Measurements from ENCODE around the gene C1QTNF1.
"Not testable (repeated sequence)": the region's sequence is repeated elsewhere in the genome, so short reads cannot be mapped to it uniquely, and the experiment has no call there.

The C1QTNF1 gene

DNA sequence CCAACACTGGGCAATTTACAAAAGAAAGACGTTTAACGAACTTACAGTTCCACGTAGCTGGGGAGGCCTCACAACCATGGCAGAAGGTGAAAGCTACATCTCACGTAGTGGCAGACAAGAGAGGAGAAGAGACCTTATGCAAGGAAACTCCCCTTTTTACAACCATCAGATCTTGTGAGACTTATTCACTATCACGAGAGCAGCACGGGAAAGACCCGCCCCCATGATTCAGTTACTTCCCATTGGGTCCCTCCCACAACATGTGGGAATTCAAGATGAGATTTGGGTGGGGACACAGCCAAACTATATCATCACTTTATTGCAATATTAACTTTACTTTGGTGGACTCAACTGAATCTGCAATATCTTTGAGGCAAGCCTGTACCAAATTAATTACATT, 38.7 kb downstream of the C1QTNF1 start:
- no peak for DNase-seq

DNA sequence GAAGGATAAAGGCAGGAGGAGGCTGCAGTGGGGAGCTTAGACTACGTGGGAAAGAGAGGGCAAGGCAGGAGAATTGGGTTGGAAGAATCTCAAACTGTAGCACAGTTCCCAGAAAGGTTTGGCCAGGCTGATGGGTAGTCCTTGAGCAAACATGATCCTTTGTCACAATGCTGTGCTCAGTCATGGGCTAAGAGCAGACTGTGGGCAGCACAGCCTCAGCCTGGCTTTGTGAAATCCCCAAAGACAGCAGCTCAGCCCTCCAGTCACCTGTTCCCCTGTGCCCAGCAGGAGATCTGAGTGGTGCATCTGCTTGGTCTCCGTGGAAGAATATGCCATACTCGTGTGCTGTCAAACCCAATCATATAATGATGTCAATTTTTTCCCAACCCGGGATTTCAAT, 40.1 kb downstream of the C1QTNF1 start:
- no peak for DNase-seq

DNA sequence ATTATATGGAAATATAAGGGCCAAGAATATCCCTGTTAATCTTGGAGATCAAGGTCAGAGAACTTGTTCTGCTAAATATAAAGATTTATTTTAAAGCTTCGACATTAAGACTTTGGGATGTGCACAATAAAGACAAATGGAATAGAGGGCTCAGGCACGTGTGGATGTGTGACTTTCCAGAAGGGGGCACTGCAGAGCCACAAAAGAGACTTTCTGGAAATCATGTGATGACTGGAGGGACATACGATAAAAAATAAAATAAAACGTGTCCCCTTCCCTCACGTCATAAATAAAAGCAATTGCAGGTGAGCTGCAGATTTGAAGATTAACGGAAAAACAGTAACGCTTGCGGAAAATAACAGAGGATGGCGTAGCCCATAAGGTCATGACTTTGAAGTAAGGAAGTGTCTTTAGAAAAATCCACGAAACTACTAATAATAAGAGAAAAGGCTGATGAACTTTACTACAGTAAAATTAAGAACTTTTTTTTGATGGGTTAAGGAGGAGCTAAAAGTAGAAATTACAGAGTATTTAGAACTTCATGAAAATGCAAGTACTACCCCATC, 41.2 kb downstream of the C1QTNF1 start:
- DNase-seq: peak; percentile 50 to 70

DNA sequence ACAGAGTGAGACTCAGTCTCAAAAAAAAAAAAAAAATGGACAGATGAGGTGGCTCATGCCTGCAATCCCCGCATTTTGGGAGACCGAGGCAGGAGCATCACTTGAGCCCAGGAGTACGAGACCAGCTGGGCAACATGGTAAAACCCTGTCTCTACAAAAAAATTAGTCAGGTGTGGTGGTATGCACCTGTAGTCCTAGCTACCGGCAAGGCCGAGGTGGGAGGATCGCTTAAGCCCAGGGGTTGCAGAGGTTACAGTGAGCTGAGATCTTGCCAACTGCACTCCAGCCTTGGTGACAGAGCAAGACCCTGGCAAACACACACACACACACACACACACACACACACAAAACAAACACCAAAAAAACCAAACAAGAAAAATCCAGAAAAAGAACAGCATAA, 43.0 kb downstream of the C1QTNF1 start:
- no peak for DNase-seq

DNA sequence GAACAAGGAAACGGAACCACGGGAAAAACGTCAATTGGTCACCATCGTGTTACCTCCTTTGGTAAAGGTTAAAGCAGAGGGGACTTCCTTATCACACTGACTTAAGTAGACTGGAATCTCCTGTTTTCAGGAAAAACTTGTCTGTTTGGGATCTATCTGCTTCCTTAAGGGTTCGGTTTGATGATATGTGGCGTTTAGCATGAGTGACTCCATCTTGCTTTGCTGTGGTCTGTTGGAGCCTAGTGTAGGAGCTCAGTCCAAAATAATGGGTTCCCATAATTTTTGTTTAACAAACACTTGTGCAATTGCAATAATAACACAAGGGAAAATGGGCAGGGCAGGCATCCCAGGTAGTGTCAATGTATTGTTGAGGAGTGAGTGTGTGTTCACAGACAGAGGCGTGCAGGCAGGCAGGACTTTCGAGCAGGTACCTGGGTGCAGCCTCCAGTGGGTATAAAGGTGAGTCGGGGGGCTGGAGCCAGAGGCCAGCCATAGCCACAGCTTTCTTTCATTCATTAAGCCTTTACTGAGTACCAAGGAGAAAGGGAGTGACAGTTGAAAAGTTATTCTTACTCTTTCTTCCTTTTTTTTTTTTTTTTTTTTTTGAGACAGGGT, 46.4 kb downstream of the C1QTNF1 start:
- no peak for DNase-seq

DNA sequence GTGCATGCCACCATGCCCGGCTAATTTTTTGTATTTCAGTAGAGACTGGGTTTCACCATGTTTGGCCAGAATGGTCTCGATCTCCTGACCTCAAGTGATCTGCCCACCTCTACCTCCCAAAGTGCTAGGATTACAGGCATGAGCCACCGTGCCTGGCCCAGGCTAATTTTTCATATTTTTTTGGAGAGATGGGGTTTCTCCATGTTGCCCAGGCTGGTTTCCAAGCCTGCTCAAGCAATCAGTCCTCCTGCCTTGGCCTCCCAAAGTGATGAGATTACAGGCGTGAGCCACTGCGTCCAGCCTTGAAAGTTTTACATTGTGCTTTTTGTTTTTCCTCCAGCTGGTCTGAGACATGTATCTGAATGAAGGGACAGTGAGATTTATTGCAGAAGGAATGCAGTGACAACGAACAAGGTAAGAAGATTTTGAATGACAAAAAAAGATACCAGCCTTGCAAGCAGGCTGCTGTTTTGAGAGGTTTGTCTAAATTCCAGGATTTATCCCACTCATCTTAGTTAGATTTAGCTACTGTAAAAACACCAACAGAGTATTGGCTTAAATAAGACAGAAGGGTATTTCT, 47.3 kb downstream of the C1QTNF1 start:
- no peak for DNase-seq

DNA sequence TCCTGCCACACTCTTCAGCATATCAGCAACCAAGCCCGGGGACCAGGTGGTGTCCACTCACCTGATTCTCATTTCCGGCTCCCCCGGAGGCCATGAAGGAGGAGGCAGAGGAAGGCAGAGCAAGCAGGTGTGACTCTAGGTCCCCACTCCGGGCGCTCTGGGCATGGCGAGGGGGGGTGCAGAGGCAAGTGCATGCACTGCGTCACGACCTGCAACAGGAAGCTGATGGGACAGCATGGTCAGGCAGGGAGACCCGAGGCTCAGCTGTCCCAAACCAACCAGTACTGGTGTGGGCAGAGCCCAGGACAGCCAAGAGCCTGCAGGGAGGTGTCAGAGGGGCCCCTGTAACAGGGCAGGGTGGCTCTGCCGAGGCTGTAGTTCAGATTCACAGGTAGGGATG, 48.6 kb downstream of the C1QTNF1 start:
- no peak for DNase-seq

DNA sequence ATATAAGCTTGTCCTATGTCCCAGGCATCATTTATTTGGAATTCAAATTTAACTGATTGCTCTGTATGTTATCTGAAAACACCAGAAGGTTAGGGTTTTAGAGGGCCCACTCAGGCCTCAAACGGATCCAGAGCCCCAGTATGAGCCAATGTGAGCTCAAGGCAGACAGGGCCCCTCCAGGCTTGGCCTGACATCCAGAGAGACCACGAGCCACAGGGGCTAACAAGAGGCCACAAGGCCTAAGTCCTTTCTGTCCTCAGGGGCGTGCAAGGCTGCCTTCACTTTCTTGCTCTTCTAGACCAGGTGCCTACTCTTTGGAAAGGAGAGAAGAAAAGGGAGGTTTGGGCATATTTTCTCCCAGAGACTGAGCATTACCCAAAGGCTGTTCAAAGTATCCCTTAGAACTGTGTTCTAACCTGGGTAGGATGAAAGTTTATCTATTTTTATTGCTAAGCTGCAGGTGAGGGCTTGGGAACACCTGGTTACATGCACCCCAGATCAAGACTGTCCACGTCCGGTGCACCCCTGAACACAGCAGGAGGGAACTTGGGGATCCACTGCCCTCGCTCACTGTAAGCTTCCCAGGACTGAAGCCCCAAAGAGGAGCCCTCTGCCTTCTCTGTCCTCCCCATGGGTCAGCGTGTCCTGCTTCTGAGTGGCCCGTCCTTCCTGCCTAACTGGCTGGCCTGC, 49.2 kb downstream of the C1QTNF1 start:
- no peak for DNase-seq

DNA sequence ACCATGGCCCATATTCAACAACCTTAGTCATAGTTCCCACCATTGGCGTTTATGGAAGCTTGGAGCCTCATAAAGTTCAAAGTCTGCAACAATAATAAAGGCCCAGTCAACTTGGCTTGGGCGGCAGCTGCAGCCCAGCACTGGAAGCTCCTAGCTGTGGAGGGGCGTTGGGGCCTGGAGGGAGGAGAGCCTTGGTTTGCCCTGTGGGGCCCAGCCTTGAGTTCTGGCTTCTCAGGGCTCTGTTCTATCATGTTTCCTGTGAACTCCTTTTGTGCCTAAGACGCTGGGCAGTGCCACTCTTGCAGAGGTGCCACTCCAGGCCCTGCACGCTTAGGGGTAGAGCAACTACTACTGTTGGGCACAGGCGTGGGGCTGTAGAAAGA, 49.7 kb downstream of the C1QTNF1 start:
- DNase-seq: no peak

DNA sequence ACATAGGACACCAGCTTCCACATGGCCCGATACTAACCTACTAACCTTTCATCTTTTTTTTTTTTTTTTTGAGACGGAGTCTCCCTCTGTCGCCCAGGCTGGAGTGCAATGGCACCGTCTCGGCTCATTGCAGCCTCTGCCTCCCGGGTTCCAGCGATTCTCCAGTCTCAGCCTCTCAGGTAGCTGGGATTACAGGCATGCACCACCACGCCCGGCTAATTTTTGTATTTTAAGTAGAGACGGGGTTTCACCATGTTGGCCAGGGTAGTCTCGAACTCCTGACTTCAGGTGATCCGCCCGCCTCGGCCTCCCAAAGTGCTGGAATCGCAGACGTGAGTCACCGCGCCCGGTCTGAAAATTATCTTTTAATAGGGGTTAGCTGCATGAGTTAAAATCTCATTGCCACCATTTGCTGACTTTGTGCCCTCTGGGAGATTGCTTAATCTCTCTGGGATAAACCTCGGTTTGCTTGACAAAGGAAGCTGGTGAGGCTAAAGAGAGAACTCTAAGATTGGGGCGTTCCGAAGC, 50.2 kb downstream of the C1QTNF1 start:
- DNase-seq: not testable (repeated sequence)

DNA sequence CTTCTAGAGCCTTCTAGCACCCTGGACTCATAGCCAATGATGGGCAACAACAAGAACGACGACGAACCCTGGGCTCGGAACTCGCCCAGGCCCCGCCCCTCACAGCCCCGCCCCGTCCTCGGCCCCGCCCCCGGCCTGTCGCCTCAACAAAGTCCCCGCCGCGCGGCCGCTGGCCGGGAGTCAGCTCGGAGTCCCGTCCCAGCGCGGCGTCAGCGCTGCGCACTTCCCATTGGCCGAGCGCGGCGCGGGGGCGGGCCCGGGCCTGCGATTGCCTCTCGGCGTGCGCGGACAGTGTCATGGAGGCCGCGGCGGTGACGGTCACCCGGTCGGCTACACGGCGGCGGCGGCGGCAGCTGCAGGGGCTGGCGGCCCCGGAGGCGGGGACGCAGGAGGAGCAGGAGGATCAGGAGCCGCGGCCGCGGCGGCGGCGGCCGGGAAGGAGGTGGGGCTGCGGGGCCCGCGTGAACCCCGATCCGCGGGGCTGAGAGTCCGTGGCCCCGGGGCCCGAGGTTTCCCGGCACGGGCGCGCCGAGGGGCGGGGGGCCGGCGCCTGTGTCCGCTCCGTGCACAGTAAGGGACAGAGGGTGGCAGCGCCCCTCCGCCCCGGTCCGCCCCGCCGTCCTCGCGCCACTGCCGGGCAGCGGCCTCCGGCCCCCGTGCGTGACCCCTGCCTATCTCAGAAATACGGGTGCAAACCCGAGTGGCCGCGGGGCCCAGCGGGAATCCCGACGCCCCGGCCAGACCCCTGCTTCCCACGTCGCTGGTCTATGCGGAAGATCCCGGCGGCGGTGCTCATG, 50.9 kb downstream of the C1QTNF1 start, which contains the start of gene ENGASE:
TSS of gene ENGASE (plus strand) at position 176 of the 797 bp plus-strand sequence. CDS start at position 297, 121 bp downstream.
- peak; percentile 85 to 88 for DNase-seq

DNA sequence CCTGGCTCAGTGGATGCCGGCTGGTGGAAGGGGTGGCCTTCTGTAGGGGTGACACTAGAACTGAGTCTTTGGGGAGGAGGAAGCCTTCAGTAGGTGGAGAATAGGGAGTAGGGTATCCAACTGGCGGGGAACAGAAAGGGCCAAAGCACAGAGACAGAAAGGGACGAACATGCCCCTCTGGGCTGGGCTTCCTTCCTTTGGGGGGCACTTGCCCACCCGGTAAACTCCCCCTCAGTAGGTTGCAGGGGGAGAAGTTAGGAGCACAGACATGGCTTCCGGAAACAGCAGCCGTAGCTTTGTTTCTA, 51.4 kb downstream of the C1QTNF1 start:
- DNase-seq: peak; percentile 16 to 25

DNA sequence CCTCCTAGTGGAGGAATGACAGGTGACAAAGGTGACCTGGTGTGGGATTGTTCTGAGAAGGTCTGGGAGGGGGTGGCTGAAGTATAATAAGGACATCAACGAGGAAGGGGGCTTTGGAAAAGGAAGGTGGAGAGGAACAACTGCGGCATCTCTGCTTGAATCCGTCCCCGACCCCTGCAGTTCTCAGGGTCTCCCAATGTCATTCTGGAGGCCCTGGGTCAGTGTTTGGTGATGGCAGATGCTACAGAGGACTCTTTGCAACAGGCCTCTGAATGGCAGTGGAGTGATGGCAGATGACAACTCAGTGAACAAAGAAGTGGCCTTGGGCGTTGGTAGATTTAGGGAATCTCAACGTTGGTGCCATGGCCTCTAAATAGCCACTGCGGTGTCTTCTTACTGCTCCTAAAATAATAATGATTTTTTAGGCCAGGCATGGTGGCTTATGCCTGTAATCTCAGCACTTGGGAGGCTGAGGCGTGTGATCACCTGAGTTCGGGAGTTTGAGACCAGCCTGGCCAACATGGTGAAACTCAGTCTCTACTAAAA, 52.0 kb downstream of the C1QTNF1 start:
- DNase-seq: no peak

DNA sequence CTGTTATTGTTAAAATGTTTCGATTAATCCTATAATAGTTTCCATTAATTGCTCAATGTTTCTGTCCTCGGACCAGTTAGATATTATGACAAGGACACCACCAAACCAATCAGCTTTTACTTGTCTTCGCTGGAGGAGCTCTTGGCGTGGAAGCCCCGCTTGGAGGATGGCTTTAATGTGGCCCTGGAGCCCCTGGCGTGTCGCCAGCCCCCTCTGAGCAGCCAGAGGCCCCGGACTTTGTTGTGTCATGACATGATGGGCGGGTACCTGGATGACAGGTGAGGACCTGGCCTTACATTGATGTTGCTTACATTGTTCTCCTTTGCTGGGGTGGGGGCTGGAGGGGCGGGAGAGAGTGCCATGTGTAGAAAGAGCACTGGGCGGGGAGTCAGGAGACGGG, 53.6 kb downstream of the C1QTNF1 start:
- no peak for DNase-seq

DNA sequence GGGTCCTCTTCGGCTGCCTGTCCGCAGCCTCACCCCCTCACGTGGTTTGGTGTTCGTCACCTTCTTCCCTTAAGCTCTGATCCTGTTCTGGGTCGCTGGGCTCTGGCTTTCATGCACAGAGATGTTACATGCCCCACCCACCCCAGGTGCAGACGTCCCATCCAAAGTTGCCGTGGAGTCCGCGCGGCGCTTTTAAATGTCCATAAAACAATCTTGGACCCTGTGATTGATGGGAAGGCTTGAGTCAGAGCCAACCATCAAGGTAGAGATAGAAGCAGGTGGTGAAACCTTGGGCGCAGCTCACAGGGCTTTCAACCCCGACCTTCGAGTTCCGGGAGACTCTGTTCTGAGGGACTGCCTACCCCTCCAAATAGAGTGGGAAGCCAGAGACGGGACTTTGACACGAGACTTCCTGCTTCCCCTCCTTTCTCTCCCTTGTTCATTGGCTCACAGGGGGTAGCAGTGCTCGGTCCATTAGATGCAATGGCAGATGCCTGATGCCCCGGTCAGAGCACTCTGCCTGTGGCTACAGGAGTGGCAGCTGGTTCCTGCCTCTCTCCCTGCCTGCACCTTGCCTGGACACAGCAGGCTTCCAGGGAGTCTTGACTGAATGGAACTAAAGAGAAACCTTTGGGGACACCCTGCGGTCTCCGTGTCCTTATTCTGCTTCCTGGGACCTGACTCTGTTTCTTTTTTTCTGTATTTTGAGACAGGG, 54.7 kb downstream of the C1QTNF1 start:
- no peak for DNase-seq

DNA sequence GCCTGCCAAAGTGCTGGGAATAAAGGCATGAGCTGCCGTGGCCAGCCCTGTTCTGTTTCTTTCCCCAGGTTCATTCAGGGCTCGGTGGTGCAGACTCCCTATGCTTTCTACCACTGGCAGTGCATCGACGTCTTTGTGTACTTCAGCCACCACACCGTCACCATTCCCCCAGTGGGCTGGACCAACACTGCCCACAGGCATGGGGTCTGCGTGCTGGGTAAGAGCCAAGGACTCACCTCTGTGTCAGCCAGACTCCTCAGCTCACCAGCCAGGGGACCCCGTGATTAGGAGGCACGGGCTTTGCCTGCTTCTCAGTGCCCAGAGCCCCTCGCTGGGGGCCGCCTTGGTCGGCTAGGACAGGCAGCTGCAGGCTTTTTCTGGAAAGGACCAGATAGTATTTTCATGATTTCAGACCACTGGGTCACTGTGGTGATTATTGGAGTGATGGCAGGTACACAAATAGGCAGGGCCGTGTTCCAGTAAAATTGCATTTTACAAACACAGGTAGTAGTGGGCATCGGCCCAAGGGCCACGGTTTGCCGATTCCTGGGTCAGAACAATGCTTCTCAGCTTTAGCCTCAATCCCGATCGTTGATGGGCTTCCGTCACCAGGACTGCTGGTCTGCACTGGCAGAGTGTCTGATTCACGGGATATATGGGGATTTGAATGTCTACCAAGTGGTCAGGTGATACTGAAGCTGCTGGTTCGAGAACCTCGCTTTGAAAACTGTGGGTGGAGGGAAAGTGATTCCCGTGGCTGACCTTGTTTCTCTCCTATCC, 55.6 kb downstream of the C1QTNF1 start:
- no peak for DNase-seq

DNA sequence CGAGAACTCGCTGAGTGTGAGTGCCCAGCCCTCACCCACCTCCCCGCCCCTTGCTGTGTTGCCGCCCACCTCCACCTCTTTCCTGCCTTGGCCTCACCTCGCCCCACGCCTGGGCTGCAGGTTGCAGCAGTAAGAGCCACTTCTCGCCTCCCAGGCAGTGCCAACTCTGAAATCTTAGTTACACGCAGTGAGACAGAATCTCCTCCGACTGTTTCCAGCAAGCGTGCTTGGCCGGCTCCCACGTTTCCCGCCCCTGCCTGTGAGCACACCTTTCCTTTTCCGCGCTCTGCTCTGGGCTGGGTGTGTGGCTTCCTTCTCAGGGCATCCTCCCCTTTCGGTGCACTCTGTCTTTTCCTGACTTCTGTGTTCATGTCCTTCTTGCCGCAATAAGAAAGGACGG, 56.4 kb downstream of the C1QTNF1 start:
- no peak for DNase-seq

DNA sequence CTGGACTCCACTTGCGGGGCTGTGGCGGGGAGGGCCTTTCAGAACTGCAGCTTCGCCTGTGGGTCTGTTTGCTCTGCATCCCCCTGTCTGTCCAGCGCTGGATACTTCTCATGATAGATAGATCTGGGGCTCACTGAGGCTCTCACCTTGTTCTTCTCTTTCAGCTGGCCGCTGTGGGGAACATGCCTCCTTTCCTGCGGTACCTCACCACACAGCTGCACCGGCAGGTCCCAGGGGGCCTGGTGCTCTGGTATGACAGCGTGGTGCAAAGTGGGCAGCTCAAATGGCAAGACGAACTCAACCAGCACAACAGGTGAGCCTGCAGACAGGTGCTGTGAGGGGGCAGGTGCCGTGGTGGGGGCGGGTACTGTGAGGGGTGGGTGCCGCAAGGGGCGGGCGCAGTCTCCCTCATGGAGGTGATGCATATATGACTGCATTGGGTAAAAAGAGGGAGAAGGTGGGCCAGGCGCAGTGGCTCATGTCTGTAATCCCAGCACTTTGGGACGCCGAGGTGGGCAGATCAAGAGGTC, 56.9 kb downstream of the C1QTNF1 start:
- DNase-seq: no peak

DNA sequence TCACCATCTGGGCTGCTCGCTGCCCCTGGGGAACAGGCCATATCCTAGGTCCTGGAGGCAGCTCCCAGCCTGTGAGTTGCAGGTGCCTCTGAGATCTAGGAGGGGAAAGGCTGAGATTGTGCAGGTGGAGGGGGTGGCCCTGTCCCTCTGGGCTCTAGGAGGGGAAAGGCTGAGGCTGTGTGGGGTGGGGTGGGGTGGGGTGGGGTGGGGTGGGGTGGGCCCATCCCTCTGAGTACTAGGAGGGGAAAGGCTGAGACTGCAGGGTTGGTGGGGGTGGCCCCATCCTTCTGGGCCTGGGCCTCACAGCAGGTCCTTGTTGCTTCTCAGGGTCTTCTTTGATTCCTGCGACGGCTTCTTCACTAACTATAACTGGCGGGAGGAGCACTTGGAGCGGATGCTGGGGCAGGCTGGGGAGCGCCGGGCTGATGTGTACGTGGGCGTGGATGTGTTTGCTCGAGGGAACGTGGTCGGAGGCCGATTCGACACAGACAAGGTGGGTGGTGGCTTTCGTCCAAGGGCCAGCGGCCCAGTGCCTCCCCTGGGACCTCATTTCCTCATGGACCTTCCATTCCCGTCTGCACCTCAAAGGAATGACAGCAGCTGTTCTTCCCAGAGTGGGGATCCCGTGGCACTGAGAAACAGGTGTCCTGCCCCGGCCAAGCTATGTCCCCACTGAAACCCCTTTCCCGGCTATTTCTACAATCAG, 57.8 kb downstream of the C1QTNF1 start:
- DNase-seq: no peak
